ENCODE measurements around the gene ANO10. TPM values are rescaled to one million over a fixed set of nuclear protein-coding genes. Genes with fewer than 3 reads are reported as not detected.
"Not testable (repeated sequence)": the region's sequence is repeated elsewhere in the genome, so short reads cannot be mapped to it uniquely, and the experiment has no call there.

ANO10 gene
- total RNA-seq, 1 donor from 2014 or later, result 56.9 TPM

GRCh38 chr3:43613976-43614375 is 7.8 kb downstream of the ANO10 start:
- Mint-ChIP-seq H3K27ac (ENCODE audit: unreplicated experiment) (no peak overlapping the region), H3K36me3 (ENCODE audit: low read depth) (no peaks in the 10 kb centered on the region), H3K4me1 (ENCODE audit: low read depth) (peaks cover 17% of the 10 kb centered on the region), H3K27me3 (ENCODE audit: low read depth) (no peaks in the 10 kb centered on the region), H3K9me3 (ENCODE audit: low read depth) (peaks cover 4% of the 10 kb centered on the region), H3K4me3 (ENCODE audit: unreplicated experiment) (no peak overlapping the region)
- DNase-seq (ENCODE audit: low spot score), result no peak
- no peak for TF ChIP-seq CTCF (IDR thresholded peaks at IDR 0.05)

GRCh38 chr3:43612419-43612818 is 9.4 kb downstream of the ANO10 start:
- Mint-ChIP-seq H3K36me3 (ENCODE audit: low read depth) (no peaks in the 10 kb centered on the region), H3K4me3 (ENCODE audit: unreplicated experiment) (no peak overlapping the region), H3K27me3 (ENCODE audit: low read depth) (no peaks in the 10 kb centered on the region), H3K4me1 (ENCODE audit: low read depth) (peaks cover 2% of the 10 kb centered on the region), H3K9me3 (ENCODE audit: low read depth) (peaks cover 4% of the 10 kb centered on the region), H3K27ac (ENCODE audit: unreplicated experiment) (no peak overlapping the region)
- TF ChIP-seq CTCF (IDR thresholded peaks at IDR 0.05), result no peak
- DNase-seq (ENCODE audit: low spot score), result no peak

GRCh38 chr3:43609406-43609805 is 12.4 kb downstream of the ANO10 start:
- Mint-ChIP-seq H3K4me3 (ENCODE audit: unreplicated experiment) (no peak overlapping the region), H3K4me1 (ENCODE audit: low read depth) (no peaks in the 10 kb centered on the region), H3K27ac (ENCODE audit: unreplicated experiment) (no peak overlapping the region), H3K27me3 (ENCODE audit: low read depth) (no peaks in the 10 kb centered on the region), H3K9me3 (ENCODE audit: low read depth) (peaks cover 3% of the 10 kb centered on the region), H3K36me3 (ENCODE audit: low read depth) (peaks cover 2% of the 10 kb centered on the region)
- DNase-seq (ENCODE audit: low spot score), result no peak
- no peak for TF ChIP-seq CTCF (IDR thresholded peaks at IDR 0.05)

GRCh38 chr3:43608751-43609150 is 13.1 kb downstream of the ANO10 start:
- Mint-ChIP-seq H3K36me3 (ENCODE audit: low read depth) (peaks cover 5% of the 10 kb centered on the region), H3K4me1 (ENCODE audit: low read depth) (no peaks in the 10 kb centered on the region), H3K27ac (ENCODE audit: unreplicated experiment) (no peak overlapping the region), H3K4me3 (ENCODE audit: unreplicated experiment) (no peak overlapping the region), H3K27me3 (ENCODE audit: low read depth) (no peaks in the 10 kb centered on the region), H3K9me3 (ENCODE audit: low read depth) (no peaks in the 10 kb centered on the region)
- DNase-seq (ENCODE audit: low spot score), result no peak
- TF ChIP-seq CTCF (IDR thresholded peaks at IDR 0.05), result no peak

- DNase-seq (ENCODE audit: low spot score), result no peak
- Mint-ChIP-seq H3K4me3 (ENCODE audit: unreplicated experiment) (no peak overlapping the region), H3K36me3 (ENCODE audit: low read depth) (peaks cover 13% of the 10 kb centered on the region), H3K4me1 (ENCODE audit: low read depth) (no peaks in the 10 kb centered on the region), H3K27ac (ENCODE audit: unreplicated experiment) (no peak overlapping the region), H3K9me3 (ENCODE audit: low read depth) (no peaks in the 10 kb centered on the region), H3K27me3 (ENCODE audit: low read depth) (no peaks in the 10 kb centered on the region)
- no peak for TF ChIP-seq CTCF (IDR thresholded peaks at IDR 0.05)
Measured at GRCh38 chr3:43606284-43606683, 15.5 kb downstream of the ANO10 start.

GRCh38 chr3:43599959-43600358 is 21.9 kb downstream of the ANO10 start:
- peaks cover 12% of the 10 kb centered on the region for H3K9me3 Mint-ChIP-seq (ENCODE audit: low read depth)
- peaks cover 23% of the 10 kb centered on the region for H3K36me3 Mint-ChIP-seq (ENCODE audit: low read depth)
- not testable (repeated sequence) for DNase-seq (ENCODE audit: low spot score); H3K4me1 Mint-ChIP-seq (ENCODE audit: low read depth); H3K27ac Mint-ChIP-seq (ENCODE audit: unreplicated experiment); H3K27me3 Mint-ChIP-seq (ENCODE audit: low read depth); H3K4me3 Mint-ChIP-seq (ENCODE audit: unreplicated experiment)
